ENCODE data around the gene SEMA4D.

DNA sequence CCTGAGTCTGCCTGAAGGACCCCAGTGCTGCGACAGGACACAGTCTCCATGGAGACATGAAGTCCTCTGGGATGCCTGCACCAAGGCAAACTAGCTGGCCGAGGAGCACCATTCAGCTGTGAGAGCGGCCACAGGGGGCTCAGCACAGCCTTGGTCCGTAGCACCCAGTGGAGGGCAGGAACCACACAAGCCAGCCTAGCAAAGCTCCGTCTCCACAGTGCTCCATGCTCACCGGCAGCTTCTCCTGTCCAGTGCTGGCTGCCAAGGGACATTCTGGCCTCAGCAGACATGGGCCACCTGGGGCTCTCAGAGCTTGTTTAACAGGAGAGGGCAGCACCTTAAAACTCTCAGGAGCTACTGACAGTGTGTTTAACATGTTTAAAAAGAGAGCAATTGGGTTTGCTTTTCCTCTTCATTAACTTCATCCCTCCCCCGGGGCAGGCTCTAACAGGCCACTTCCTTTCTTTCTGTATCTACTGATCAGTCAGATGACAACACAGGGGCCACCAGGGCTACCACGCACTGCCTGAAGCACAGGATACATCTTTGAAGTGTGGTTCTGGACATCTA lies 122.6 kb downstream of the SEMA4D start:
- TF ChIP-seq, protein P1, sequence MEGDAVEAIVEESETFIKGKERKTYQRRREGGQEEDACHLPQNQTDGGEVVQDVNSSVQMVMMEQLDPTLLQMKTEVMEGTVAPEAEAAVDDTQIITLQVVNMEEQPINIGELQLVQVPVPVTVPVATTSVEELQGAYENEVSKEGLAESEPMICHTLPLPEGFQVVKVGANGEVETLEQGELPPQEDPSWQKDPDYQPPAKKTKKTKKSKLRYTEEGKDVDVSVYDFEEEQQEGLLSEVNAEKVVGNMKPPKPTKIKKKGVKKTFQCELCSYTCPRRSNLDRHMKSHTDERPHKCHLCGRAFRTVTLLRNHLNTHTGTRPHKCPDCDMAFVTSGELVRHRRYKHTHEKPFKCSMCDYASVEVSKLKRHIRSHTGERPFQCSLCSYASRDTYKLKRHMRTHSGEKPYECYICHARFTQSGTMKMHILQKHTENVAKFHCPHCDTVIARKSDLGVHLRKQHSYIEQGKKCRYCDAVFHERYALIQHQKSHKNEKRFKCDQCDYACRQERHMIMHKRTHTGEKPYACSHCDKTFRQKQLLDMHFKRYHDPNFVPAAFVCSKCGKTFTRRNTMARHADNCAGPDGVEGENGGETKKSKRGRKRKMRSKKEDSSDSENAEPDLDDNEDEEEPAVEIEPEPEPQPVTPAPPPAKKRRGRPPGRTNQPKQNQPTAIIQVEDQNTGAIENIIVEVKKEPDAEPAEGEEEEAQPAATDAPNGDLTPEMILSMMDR (IDR thresholded peaks at IDR 0.05) = no peak
- TF ChIP-seq POLR2A (IDR thresholded peaks at IDR 0.05) = no peak

Measured in adrenal gland (tissue), 5 donors.